OCI-LY7 (cell line): ENCODE data around the gene RTL10. TPM values are rescaled to one million over a fixed set of nuclear protein-coding genes. Genes with fewer than 3 reads are reported as not detected.

Experiments used
- BruUV-seq: library from RNA; stranded (reverse); fragments of 400-500 nt; replicated peaks from 2 replicates; lab custom pipeline; 2021; lab: Mats Ljungman, UMichigan
- CTCF ChIA-PET: fragments of 300-600 bp; sonication (Branson Sonifier 250); formaldehyde crosslinking; loops from one replicate; lab custom pipeline; 2022; ENCODE audit warnings: antibody characterized with exemption; ENCODE audit not compliant: unreplicated experiment; lab: Charles Lee
- POLR2A ChIA-PET: fragments of 300-600 bp; sonication (Branson Sonifier 250); formaldehyde crosslinking; loops from one replicate; lab custom pipeline; 2022; ENCODE audit warnings: antibody characterized with exemption; lab: Charles Lee
- DNase-seq: peaks from one replicate; pipeline ENCODE4 v3.0.0-alpha.2; 2015; ENCODE audit warnings: low spot score
- H2AFZ ChIP-seq: fragments of 200-600 bp; sonication (generic), shearing (Covaris generic); 2 replicates; pipeline ENCODE4 v1.6.1; 2014; ENCODE audit warnings: mild to moderate bottlenecking, antibody characterized with exemption, low read length, moderate library complexity
- H3K27ac ChIP-seq: fragments of 200-600 bp; sonication (generic); 2 replicates; pipeline ENCODE4 v1.5.1; 2014; ENCODE audit warnings: mixed run types, low read depth, mild to moderate bottlenecking, moderate library complexity, low read length, inconsistent platforms; ENCODE audit not compliant: poor library complexity, severe bottlenecking
- H3K36me3 ChIP-seq: fragments of 200-600 bp; sonication (generic); 2 replicates; pipeline ENCODE4 v1.6.1; 2014; ENCODE audit warnings: mild to moderate bottlenecking, antibody characterized with exemption, low read length, moderate library complexity, mixed read lengths; ENCODE audit not compliant: insufficient read depth
- H3K4me1 ChIP-seq: fragments of 200-600 bp; sonication (generic); 2 replicates; pipeline ENCODE4 v1.5.1; 2014; ENCODE audit warnings: mild to moderate bottlenecking, low read length; ENCODE audit not compliant: insufficient read depth, poor library complexity, severe bottlenecking
- H3K4me2 ChIP-seq: fragments of 200-600 bp; sonication (generic); 2 replicates; pipeline ENCODE4 v1.6.1; 2014; ENCODE audit warnings: mild to moderate bottlenecking, low read length
- H3K4me3 ChIP-seq: fragments of 200-600 bp; sonication (generic); 2 replicates; pipeline ENCODE4 v1.5.1; 2014; ENCODE audit warnings: mild to moderate bottlenecking, low read depth, low read length; ENCODE audit not compliant: poor library complexity, severe bottlenecking
- H3K79me2 ChIP-seq: fragments of 200-600 bp; sonication (generic); 2 replicates; pipeline ENCODE4 v1.6.1; 2016; ENCODE audit warnings: low read depth, mild to moderate bottlenecking, low read length, moderate library complexity, mixed read lengths; ENCODE audit not compliant: insufficient read depth
- H3K9me2 ChIP-seq: fragments of 200-600 bp; sonication (generic); 2 replicates; pipeline ENCODE4 v1.6.1; 2016; ENCODE audit warnings: mild to moderate bottlenecking, low read length, mixed read lengths; ENCODE audit not compliant: insufficient read depth
- H3K9me3 ChIP-seq: fragments of 200-600 bp; sonication (generic); 2 replicates; pipeline ENCODE4 v1.6.1; 2014; ENCODE audit warnings: mild to moderate bottlenecking, mixed run types, low read length, mixed read lengths
- H4K20me1 ChIP-seq: fragments of 200-600 bp; sonication (generic); 2 replicates; pipeline ENCODE4 v1.6.1; 2014; ENCODE audit warnings: mild to moderate bottlenecking, antibody characterized with exemption, low read length, moderate library complexity, mixed read lengths; ENCODE audit not compliant: insufficient read depth
- CTCF ChIP-seq: fragments of 200-600 bp; sonication (generic); conservative IDR thresholded peaks from 2 replicates; pipeline ENCODE4 v1.5.1; 2014; ENCODE audit warnings: mild to moderate bottlenecking, antibody characterized with exemption, low read length, moderate library complexity, mixed read lengths
- EZH2phosphoT487 ChIP-seq: fragments of 200-600 bp; sonication (generic); IDR thresholded peaks from 2 replicates; pipeline ENCODE4 v1.6.1; 2018; ENCODE audit warnings: low read depth, borderline replicate concordance, mild to moderate bottlenecking, mixed run types, antibody characterized with exemption, low read length, moderate library complexity, mixed read lengths
- intact Hi-C: fragments of 100-400 bp; cut with micrococcal nuclease; formaldehyde crosslinking; loops from one replicate; pipeline ENCODE4 v1.10.0; 2022; ENCODE audit not compliant: unreplicated experiment
- total RNA-seq, 2 experiments: library from RNA; depleted of rRNA in 1 of 2; stranded (reverse); fragments of >200 nt in 1 of 2; shearing (Covaris generic) in 1 of 2; gene quantifications; 2 replicates each; pipeline ENCODE4 v1.2.3, GENCODE V29; 2014 to 2022

The RTL10 gene
- total RNA-seq, 2 experiments from 2014 or later: 26.2 to 28.2 TPM

GRCh38 chr22:19847345-19847632 lies 7.4 kb downstream of the RTL10 start:
- no TSS peak for BruUV-seq
- no peaks in the 10 kb centered on the region for H3K9me2 ChIP-seq
- H3K79me2 ChIP-seq: peaks cover 8% of the 10 kb centered on the region
- no peak overlapping the region for H3K4me3 ChIP-seq
- H4K20me1 ChIP-seq: no peaks in the 10 kb centered on the region
- no peak overlapping the region for H2AFZ ChIP-seq
- H3K4me2 ChIP-seq: no peak overlapping the region
- peaks cover 32% of the 10 kb centered on the region for H3K4me1 ChIP-seq
- no peaks in the 10 kb centered on the region for H3K9me3 ChIP-seq
- H3K36me3 ChIP-seq: peaks cover 57% of the 10 kb centered on the region
- no peak for DNase-seq
- H3K27ac ChIP-seq: no peak overlapping the region
- CTCF ChIA-PET: no interaction called here
- POLR2A ChIA-PET: no interaction called here
- intact Hi-C loops: no loop called here
- TF ChIP-seq EZH2phosphoT487 (no peak), CTCF (no peak)

GRCh38 chr22:19846620-19847344 lies 7.9 kb downstream of the RTL10 start:
- CTCF ChIA-PET: no interaction called here

More at GRCh38 chr22:19846620-19847344, 7.9 kb downstream of the RTL10 start:
- H3K79me2 ChIP-seq: 0 out of 2 replicates have a peak, but pooled peaks cover 5% of the 10 kb centered on the region
- POLR2A ChIA-PET: no interaction called here
- no TSS peak for BruUV-seq
- peaks cover 52% of the 10 kb centered on the region for H3K36me3 ChIP-seq
- no peak overlapping the region for H3K27ac ChIP-seq
- H3K9me2 ChIP-seq: no peaks in the 10 kb centered on the region
- peaks cover 36% of the 10 kb centered on the region for H3K4me1 ChIP-seq
- intact Hi-C loops: no loop called here
- H2AFZ ChIP-seq: no peak overlapping the region
- no peak overlapping the region for H3K4me2 ChIP-seq
- no peak overlapping the region for H3K4me3 ChIP-seq
- no peaks in the 10 kb centered on the region for H3K9me3 ChIP-seq
- TF ChIP-seq EZH2phosphoT487: no peak
- TF ChIP-seq CTCF: no peak
- H4K20me1 ChIP-seq: no peaks in the 10 kb centered on the region
- no peak for DNase-seq
